Right renal pelvis (tissue), 4 donors: ENCODE measurements around the gene GASK1A. TPM values are rescaled to one million over a fixed set of nuclear protein-coding genes. Genes with fewer than 3 reads are reported as not detected.
"Not testable (repeated sequence)": the region's sequence is repeated elsewhere in the genome, so short reads cannot be mapped to it uniquely, and the experiment has no call there.

Experiments
- DNase-seq, 4 donors: peaks; one replicate each; pipeline ENCODE4 v3.0.0-alpha.2; 2013; ENCODE audit warnings: low read depth in 4 of 4, low spot score in 3 of 4, missing footprints in 1 of 4
- polyA plus RNA-seq, 4 donors: library from polyadenylated mRNA; unstranded; fragments of 120-200 nt; gene quantifications; one replicate each; pipeline ENCODE4 v1.2.1, GENCODE V29; 2013; ENCODE audit not compliant: insufficient read length in 4 of 4

Gene GASK1A
- polyA plus RNA-seq, 4 donors: 3.4 to 4.7 (median 4.2) TPM

- DNase-seq: no peak
These were observed 77.0 kb downstream of the GASK1A start for GRCh38 chr3:43055806-43056770.

- no peak for DNase-seq
These were observed 80.3 kb downstream of the GASK1A start for GRCh38 chr3:43059456-43059855.

- DNase-seq: no peak
These were observed 82.2 kb downstream of the GASK1A start for GRCh38 chr3:43061101-43061895.

- DNase-seq: no peak
These were observed 83.0 kb downstream of the GASK1A start for GRCh38 chr3:43062040-43062563.

- DNase-seq: no peak
These were observed 83.5 kb downstream of the GASK1A start for GRCh38 chr3:43062564-43063040.

- DNase-seq: no peak
These were observed 84.0 kb downstream of the GASK1A start for GRCh38 chr3:43063114-43063513.

- DNase-seq: not testable (repeated sequence)
These were observed 91.6 kb downstream of the GASK1A start for GRCh38 chr3:43070670-43071069.

- DNase-seq: no peak
These were observed 92.3 kb downstream of the GASK1A start for GRCh38 chr3:43071313-43071893.

GRCh38 chr3:43072361-43072760, 93.2 kb downstream of the GASK1A start:
- no peak for DNase-seq

GRCh38 chr3:43073116-43073835, 94.2 kb downstream of the GASK1A start:
- DNase-seq: no peak

- DNase-seq: no peak
These were observed 94.7 kb downstream of the GASK1A start for GRCh38 chr3:43073836-43074220.

- no peak for DNase-seq
These were observed 95.4 kb downstream of the GASK1A start for GRCh38 chr3:43074482-43074881.

GRCh38 chr3:43074901-43075689, 96.0 kb downstream of the GASK1A start:
- DNase-seq: no peak

GRCh38 chr3:43075904-43076661, 97.0 kb downstream of the GASK1A start:
- no peak for DNase-seq

- no peak for DNase-seq
These were observed 97.7 kb downstream of the GASK1A start for GRCh38 chr3:43076857-43077256.

GRCh38 chr3:43077261-43077660, 98.2 kb downstream of the GASK1A start:
- no peak for DNase-seq

- no peak for DNase-seq
These were observed 98.6 kb downstream of the GASK1A start for GRCh38 chr3:43077707-43078106.

GRCh38 chr3:43079536-43080332, 100.6 kb downstream of the GASK1A start:
- no peak for DNase-seq
